ENCODE data around the gene WNT5B. TPM values are rescaled to one million over a fixed set of nuclear protein-coding genes. Genes with fewer than 3 reads are reported as not detected.
A peak's percentile ranks its signal among the peaks of the same experiment; 100 is the strongest.

The WNT5B gene
- total RNA-seq, 3 donors from 2014 or later (not counting 1 experiment from before 2014, with no cell fraction given) = not detected

DNA sequence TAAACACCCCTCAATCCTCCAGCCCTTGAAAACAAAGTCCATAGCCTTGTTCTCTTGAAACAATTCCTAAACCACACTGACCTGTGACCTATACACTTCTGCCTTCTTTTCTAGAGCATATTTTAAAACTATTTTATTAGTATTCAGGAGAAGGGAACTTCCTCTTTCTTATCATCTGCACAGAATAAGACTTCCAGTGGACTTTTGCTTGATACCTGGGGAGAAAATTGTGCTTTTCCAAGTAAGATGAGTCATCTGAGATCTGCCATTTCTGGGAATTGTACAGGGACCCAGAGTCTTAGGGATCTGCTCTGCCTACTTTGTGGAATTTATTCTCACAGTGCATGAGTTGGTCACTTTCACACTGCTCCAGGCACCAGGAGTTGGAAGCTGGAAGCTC lies 10.5 kb upstream of the WNT5B start:
- peaks cover 0 to 6% of the 10 kb centered on the region in 2 donors for H3K4me1 Mint-ChIP-seq
- H3K4me3 ChIP-seq (ENCODE audit: low read length) = no peak overlapping the region
- no peaks in the 10 kb centered on the region for H3K36me3 Mint-ChIP-seq
- intact Hi-C loops (cut with micrococcal nuclease) = no loop called here
- H3K9me3 Mint-ChIP-seq = no peaks in the 10 kb centered on the region
- H3K27ac ChIP-seq (ENCODE audit: low read length) = no peak overlapping the region
- peaks cover 22 to 29% of the 10 kb centered on the region in 2 donors for H3K27me3 Mint-ChIP-seq (ENCODE audit: low read depth in 2 of 2)
- no peak overlapping the region for H3K4me3 Mint-ChIP-seq
- peaks cover 7% of the 10 kb centered on the region for H3K4me1 ChIP-seq (ENCODE audit: control insufficient read depth, insufficient read depth, low read length)
- no peaks in the 10 kb centered on the region for H3K9me3 ChIP-seq (ENCODE audit: control insufficient read depth, insufficient read depth, low read length)
- no peak overlapping the region for H3K27ac Mint-ChIP-seq
- ATAC-seq (no peak), DNase-seq (no peak)
- TF ChIP-seq, protein P1, sequence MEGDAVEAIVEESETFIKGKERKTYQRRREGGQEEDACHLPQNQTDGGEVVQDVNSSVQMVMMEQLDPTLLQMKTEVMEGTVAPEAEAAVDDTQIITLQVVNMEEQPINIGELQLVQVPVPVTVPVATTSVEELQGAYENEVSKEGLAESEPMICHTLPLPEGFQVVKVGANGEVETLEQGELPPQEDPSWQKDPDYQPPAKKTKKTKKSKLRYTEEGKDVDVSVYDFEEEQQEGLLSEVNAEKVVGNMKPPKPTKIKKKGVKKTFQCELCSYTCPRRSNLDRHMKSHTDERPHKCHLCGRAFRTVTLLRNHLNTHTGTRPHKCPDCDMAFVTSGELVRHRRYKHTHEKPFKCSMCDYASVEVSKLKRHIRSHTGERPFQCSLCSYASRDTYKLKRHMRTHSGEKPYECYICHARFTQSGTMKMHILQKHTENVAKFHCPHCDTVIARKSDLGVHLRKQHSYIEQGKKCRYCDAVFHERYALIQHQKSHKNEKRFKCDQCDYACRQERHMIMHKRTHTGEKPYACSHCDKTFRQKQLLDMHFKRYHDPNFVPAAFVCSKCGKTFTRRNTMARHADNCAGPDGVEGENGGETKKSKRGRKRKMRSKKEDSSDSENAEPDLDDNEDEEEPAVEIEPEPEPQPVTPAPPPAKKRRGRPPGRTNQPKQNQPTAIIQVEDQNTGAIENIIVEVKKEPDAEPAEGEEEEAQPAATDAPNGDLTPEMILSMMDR (IDR thresholded peaks at IDR 0.05) = no peak
- H3K36me3 ChIP-seq (ENCODE audit: control insufficient read depth, insufficient read depth, low read length) = no peaks in the 10 kb centered on the region
- H3K27me3 ChIP-seq (ENCODE audit: control insufficient read depth, insufficient read depth, low read length) = no peaks in the 10 kb centered on the region

DNA sequence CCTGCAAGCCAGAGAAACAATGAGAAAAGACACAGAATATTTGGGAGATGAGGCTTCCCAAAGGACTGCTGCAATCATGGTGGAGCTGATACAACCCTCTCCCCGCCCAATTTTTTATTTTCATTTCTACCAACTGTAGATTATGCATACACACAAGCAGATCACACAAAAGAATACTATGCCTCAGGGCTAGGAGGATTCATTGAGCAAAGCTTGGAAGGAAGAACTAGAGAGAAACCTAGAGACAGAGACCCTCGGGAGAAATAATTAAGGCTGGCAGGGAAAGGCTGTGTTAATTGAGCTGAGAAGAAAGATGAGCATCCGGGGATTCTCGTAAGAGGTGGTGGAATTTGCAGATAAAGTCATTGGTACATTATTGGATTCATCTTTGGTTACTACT lies 9.9 kb upstream of the WNT5B start:
- no peak for ATAC-seq
- no peak overlapping the region for H3K4me3 Mint-ChIP-seq

DNA sequence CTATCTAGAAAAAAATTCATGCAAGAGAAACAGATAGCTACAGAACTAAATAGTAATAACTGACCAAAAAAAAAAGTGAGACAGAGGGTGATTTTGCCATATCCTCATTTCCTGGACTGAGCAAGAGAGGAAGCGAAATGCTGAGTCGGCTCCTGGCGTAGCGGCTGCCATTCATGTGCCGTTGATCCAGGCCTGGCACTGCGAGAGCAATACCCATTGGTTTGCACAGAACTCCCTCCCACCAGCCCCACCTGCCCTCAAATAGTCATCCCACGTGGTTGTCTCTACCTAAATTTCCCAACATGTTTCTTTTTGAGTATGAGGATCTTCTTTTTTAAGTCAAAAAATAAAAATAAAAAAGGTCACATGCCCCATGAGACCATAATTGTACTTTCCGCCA lies 9.4 kb upstream of the WNT5B start:
- intact Hi-C loops (cut with micrococcal nuclease) = no loop called here
- ATAC-seq (peak in 1 of 3 donors; percentile 57), DNase-seq (no peak)
- Histone ChIP-seq H3K27ac (ENCODE audit: low read length) (no peak overlapping the region), H3K4me1 (ENCODE audit: control insufficient read depth, insufficient read depth, low read length) (peaks cover 7% of the 10 kb centered on the region), H3K9me3 (ENCODE audit: control insufficient read depth, insufficient read depth, low read length) (no peaks in the 10 kb centered on the region), H3K4me3 (ENCODE audit: low read length) (no peak overlapping the region), H3K36me3 (ENCODE audit: control insufficient read depth, insufficient read depth, low read length) (no peaks in the 10 kb centered on the region), H3K27me3 (ENCODE audit: control insufficient read depth, insufficient read depth, low read length) (no peaks in the 10 kb centered on the region)
- peaks cover 0 to 6% of the 10 kb centered on the region in 2 donors for H3K4me1 Mint-ChIP-seq
- H3K4me3 Mint-ChIP-seq = no peak overlapping the region
- no peaks in the 10 kb centered on the region for H3K36me3 Mint-ChIP-seq
- H3K27me3 Mint-ChIP-seq (ENCODE audit: low read depth in 2 of 2) = peaks cover 25 to 33% of the 10 kb centered on the region in 2 donors
- H3K27ac Mint-ChIP-seq = no peak overlapping the region
- no peaks in the 10 kb centered on the region for H3K9me3 Mint-ChIP-seq
- TF ChIP-seq, protein P1 (IDR thresholded peaks at IDR 0.05) = no peak
- whole genome bisulfite sequencing (ENCODE audit: insufficient coverage) = 24% methylated on average over 7 of the region's 8 CpGs

More for the DNA sequence above, 9.9 kb upstream of the WNT5B start:
- Histone ChIP-seq H3K27ac (ENCODE audit: low read length) (no peak overlapping the region), H3K4me1 (ENCODE audit: control insufficient read depth, insufficient read depth, low read length) (peaks cover 7% of the 10 kb centered on the region), H3K36me3 (ENCODE audit: control insufficient read depth, insufficient read depth, low read length) (no peaks in the 10 kb centered on the region), H3K27me3 (ENCODE audit: control insufficient read depth, insufficient read depth, low read length) (no peaks in the 10 kb centered on the region), H3K4me3 (ENCODE audit: low read length) (no peak overlapping the region), H3K9me3 (ENCODE audit: control insufficient read depth, insufficient read depth, low read length) (no peaks in the 10 kb centered on the region)
- 90% methylated on average over 4 of the region's 4 CpGs for WGBS (ENCODE audit: insufficient coverage)
- Mint-ChIP-seq H3K27ac (no peak overlapping the region), H3K4me1 (peaks cover 0 to 6% of the 10 kb centered on the region in 2 donors), H3K27me3 (ENCODE audit: low read depth in 2 of 2) (peaks cover 22 to 29% of the 10 kb centered on the region in 2 donors), H3K36me3 (no peaks in the 10 kb centered on the region), H3K9me3 (no peaks in the 10 kb centered on the region)
- no peak for DNase-seq
- intact Hi-C loops (cut with micrococcal nuclease) = no loop called here
- TF ChIP-seq, protein P1 (IDR thresholded peaks at IDR 0.05) = no peak

DNA sequence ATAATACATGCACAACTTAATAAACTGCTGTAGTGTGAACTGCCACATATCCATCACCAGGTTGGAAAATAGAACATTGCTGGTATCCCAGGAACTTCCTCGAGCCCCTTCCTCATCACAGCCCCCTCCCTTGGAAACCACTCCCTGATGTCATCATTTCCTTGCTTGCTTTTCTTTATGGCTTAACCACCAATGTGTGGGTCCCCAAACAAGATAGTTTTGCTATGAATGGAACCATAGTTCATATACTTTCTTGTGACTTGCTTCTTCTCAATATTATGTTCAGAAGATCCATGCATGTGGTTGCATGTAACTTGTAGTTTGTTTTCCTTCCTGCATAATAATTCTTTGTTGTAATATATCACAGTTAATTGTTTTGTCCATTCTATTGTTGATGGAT lies 8.9 kb upstream of the WNT5B start:
- no peak for DNase-seq
- Histone ChIP-seq H3K27me3 (ENCODE audit: control insufficient read depth, insufficient read depth, low read length) (no peaks in the 10 kb centered on the region), H3K27ac (ENCODE audit: low read length) (no peak overlapping the region), H3K36me3 (ENCODE audit: control insufficient read depth, insufficient read depth, low read length) (no peaks in the 10 kb centered on the region), H3K9me3 (ENCODE audit: control insufficient read depth, insufficient read depth, low read length) (no peaks in the 10 kb centered on the region), H3K4me3 (ENCODE audit: low read length) (no peak overlapping the region), H3K4me1 (ENCODE audit: control insufficient read depth, insufficient read depth, low read length) (peaks cover 7% of the 10 kb centered on the region)
- WGBS (ENCODE audit: insufficient coverage) = 43% methylated on average over 1 of the region's 1 CpG
- TF ChIP-seq, protein P1 (IDR thresholded peaks at IDR 0.05) = no peak
- H3K27me3 Mint-ChIP-seq (ENCODE audit: low read depth in 2 of 2) = peaks cover 27 to 38% of the 10 kb centered on the region in 2 donors
- intact Hi-C loops (cut with micrococcal nuclease) = no loop called here
- no peaks in the 10 kb centered on the region for H3K9me3 Mint-ChIP-seq
- peaks cover 0 to 6% of the 10 kb centered on the region in 2 donors for H3K4me1 Mint-ChIP-seq
- no peak for ATAC-seq
- H3K27ac Mint-ChIP-seq = no peak overlapping the region
- no peaks in the 10 kb centered on the region for H3K36me3 Mint-ChIP-seq
- H3K4me3 Mint-ChIP-seq = no peak overlapping the region
